Astrocyte (in vitro differentiated cells and primary cell): ENCODE results near the gene OR6S1.
"Not testable (repeated sequence)": the region's sequence is repeated elsewhere in the genome, so short reads cannot be mapped to it uniquely, and the experiment has no call there.

Source experiments
- CTCF ChIP-seq: IDR thresholded peaks from 2 replicates; pipeline ENCODE4 v1.5.1; 2011; ENCODE audit warnings: low read depth, mild to moderate bottlenecking, inconsistent platforms, low read length, moderate library complexity; ENCODE audit not compliant: insufficient read depth
- EZH2 ChIP-seq: IDR thresholded peaks from 2 replicates; pipeline ENCODE4 v1.6.1; 2012; ENCODE audit warnings: mild to moderate bottlenecking, low read length, inconsistent platforms; ENCODE audit not compliant: insufficient read depth

DNA sequence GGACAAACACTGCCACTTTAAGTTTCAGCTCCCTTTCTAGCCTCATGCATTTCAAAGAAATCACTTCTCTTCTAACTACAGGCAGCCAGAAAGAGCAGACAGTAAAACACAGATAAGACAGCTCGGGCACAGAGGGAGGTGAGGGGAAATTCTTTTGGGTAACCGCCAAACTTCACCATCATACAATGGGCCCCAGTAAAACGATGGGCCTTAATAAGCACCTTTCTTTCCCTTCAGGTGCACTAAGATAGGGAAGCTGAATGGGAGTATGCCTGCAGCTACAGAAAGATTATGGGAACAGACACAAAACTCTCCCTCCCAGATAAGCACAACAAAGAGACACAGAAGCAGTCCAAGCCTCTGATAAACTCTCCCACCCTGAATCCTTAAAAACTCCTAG, 1.3 kb upstream of the OR6S1 start:
- TF ChIP-seq CTCF, EZH2: not testable (repeated sequence)
